NB4 (cell line): ENCODE data around the gene CNTD1.

Experiments
- CTCF ChIP-seq: IDR thresholded peaks from one replicate; pipeline ENCODE4 v1.5.1; 2012; ENCODE audit warnings: low read depth, low read length
- MYC ChIP-seq: IDR thresholded peaks from 2 replicates; pipeline ENCODE4 v1.6.1; 2011; ENCODE audit warnings: low read depth, low read length
- POLR2A ChIP-seq: IDR thresholded peaks from 2 replicates; pipeline ENCODE4 v1.6.1; 2011; ENCODE audit warnings: mild to moderate bottlenecking; ENCODE audit not compliant: insufficient read length; ENCODE audit errors: extremely low read depth

GRCh38 chr17:42806249-42806648, 7.6 kb downstream of the CNTD1 start:
- TF ChIP-seq CTCF (no peak), POLR2A (no peak), MYC (no peak)
